A673 (cell line): ENCODE results near the gene SMIM30.

Experiments used
- EZH2 ChIP-seq: fragments of 200-600 bp; sonication (generic); IDR thresholded peaks from 2 replicates; pipeline ENCODE4 v1.6.1; 2017; ENCODE audit warnings: borderline replicate concordance, low read depth, mild to moderate bottlenecking, mixed read lengths, antibody characterized with exemption, low read length; ENCODE audit not compliant: poor library complexity, severe bottlenecking
- TF ChIP-seq, protein P1 (sequence below): fragments of 300-800, 200-600 bp; sonication (generic); conservative IDR thresholded peaks from 2 replicates; pipeline ENCODE4 v1.5.1; 2017; ENCODE audit warnings: low read depth, mild to moderate bottlenecking, antibody characterized with exemption, low read length, moderate library complexity, mixed read lengths

DNA sequence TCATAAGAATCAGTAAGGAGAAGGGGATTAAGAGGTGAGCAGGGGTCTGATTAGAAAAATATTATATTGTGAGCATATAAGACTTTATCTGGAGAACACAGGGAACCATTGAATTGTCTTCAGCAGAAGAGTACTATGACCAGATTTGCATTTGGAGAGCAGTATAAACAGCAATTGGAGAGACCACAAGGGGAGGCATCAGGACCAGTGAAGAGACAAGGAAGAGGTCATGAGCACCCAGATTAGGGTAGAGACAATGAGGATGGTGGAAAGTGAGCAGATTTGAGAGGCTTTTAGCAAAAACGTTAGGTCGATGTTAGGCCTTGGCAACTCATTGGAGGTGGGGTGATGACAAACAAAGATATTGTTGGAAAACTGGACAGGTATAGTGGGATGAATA, 13.0 kb upstream of the SMIM30 start:
- TF ChIP-seq, protein P1, sequence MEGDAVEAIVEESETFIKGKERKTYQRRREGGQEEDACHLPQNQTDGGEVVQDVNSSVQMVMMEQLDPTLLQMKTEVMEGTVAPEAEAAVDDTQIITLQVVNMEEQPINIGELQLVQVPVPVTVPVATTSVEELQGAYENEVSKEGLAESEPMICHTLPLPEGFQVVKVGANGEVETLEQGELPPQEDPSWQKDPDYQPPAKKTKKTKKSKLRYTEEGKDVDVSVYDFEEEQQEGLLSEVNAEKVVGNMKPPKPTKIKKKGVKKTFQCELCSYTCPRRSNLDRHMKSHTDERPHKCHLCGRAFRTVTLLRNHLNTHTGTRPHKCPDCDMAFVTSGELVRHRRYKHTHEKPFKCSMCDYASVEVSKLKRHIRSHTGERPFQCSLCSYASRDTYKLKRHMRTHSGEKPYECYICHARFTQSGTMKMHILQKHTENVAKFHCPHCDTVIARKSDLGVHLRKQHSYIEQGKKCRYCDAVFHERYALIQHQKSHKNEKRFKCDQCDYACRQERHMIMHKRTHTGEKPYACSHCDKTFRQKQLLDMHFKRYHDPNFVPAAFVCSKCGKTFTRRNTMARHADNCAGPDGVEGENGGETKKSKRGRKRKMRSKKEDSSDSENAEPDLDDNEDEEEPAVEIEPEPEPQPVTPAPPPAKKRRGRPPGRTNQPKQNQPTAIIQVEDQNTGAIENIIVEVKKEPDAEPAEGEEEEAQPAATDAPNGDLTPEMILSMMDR: no peak
- TF ChIP-seq EZH2: no peak
